ENCODE measurements around the gene ATF7.

Gene ATF7

DNA sequence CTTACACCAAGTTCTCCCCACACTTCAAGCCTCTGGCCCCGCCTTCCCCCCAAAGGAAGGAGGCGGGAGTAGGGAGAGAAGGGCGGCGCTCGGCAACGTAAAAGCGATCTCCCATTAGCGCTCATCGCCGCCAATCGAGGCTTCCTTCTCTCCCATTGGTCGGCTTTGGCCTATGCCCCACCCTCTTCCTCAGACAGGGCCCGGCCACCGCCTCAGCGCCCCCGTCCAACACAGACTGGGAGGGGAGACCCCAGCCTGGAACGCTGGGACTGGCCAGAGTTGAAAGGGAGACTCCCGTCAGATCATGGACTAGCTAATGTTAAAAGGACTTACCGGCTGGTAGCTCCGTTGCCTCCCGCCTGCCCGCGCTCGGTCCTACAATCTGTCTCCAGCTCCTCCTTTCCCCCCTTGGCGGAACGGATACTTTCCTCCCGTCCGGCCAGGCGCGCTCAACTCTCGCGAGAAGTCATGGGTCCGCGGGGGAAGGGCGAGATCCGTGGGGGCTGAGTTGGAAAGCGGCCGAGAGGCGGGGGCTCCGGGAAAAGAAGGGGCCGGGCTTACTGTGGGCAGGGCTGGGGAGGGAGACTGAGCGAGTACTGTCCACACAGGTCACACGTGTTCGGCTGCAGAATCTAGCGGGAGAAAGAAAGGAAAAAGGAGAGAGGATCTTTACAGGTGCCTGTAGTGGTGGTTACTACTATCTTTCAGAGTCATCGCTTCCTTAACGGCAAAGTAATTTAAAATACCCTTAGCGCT, at the start of gene ATF7:
ATF7 (minus strand) TSS at position 437 of the 756 bp plus-strand sequence. CDS start 25,382 bp downstream, outside the sequence.
- Histone ChIP-seq H3K27ac (ENCODE audit: low read depth, low read length) (peak within 1 kb of the TSS; percentile 79), H3K4me3 (ENCODE audit: low read depth, low read length) (peak within 1 kb of the TSS; percentile 93), H3K4me1 (ENCODE audit: control insufficient read depth, insufficient read depth, low read length, unreplicated experiment) (no peaks in the 10 kb centered on the region), H3K79me2 (ENCODE audit: control insufficient read depth, insufficient read depth, low read length, unreplicated experiment) (peaks cover 47% of the 10 kb centered on the region), H3K27me3 (ENCODE audit: insufficient read depth, low read length) (no peaks in the 10 kb centered on the region), H2AFZ (ENCODE audit: low read length, unreplicated experiment) (peak within 1 kb of the TSS; percentile 93), H3K36me3 (ENCODE audit: insufficient read depth, low read length) (no peaks in the 10 kb centered on the region)

DNA sequence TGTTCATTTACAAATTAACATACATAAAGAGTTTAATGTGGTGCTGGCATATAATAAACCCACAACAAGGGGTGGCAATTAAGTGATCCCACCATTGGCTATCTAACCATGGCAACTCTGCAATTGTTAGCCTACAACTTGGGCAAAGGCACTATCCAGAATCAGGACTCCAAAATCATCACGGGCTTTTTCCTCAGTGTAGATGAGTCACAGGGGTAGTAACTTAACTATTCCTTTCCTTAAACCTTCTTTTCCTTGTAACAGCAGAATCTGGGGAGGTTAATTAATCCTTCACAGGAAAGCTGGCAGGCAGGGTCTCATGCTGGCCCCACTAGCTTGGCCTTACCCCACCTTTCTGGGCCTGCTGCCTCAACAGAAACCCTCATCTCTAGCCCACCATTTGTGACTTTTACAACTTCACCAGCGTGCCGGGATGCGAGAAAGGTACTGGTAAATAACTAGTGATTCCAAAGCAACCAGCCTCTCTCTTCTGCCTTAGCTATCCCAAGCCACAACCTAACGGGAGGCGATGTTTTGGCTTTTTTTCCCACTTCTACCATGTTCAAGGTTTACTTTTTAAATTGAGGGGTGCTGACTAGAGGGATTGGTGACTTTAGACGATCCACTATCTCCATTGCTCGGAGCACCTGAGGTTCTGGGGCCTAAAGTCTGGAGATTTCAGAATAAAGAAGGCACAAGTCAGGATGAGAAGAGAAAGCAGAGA, 49.0 kb upstream of the ATF7 start:
- Histone ChIP-seq H3K27me3 (ENCODE audit: insufficient read depth, low read length) (no peaks in the 10 kb centered on the region), H3K4me1 (ENCODE audit: control insufficient read depth, insufficient read depth, low read length, unreplicated experiment) (peaks cover 44% of the 10 kb centered on the region), H3K79me2 (ENCODE audit: control insufficient read depth, insufficient read depth, low read length, unreplicated experiment) (peaks cover 32% of the 10 kb centered on the region), H3K36me3 (ENCODE audit: insufficient read depth, low read length) (peaks cover 15% of the 10 kb centered on the region), H3K4me3 (ENCODE audit: low read depth, low read length) (peak overlapping the region; percentile 84), H2AFZ (ENCODE audit: low read length, unreplicated experiment) (peak overlapping the region; percentile 40), H3K27ac (ENCODE audit: low read depth, low read length) (peak overlapping the region; percentile 41)

DNA sequence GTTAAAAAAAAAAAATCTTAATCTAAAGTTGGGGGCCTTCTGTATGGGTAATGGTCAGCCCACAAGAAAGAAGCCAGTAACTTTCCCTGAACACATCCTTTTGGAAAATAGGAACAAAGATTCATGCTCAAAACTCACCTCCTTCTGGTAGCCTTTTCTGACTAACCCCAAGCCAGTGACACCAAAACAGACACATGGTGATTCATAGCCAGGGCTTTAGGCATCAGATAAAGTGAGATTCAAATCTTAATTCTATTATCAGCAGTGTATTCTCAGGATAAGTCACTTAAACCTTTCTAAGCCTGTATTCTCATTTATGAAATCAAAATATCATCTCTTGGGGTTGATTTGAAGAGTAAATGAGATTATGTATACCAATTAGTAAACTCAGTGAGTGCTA, 44.8 kb upstream of the ATF7 start:
- peaks cover 29% of the 10 kb centered on the region for H3K4me1 ChIP-seq (ENCODE audit: control insufficient read depth, insufficient read depth, low read length, unreplicated experiment)
- peaks cover 34% of the 10 kb centered on the region for H3K36me3 ChIP-seq (ENCODE audit: insufficient read depth, low read length)

DNA sequence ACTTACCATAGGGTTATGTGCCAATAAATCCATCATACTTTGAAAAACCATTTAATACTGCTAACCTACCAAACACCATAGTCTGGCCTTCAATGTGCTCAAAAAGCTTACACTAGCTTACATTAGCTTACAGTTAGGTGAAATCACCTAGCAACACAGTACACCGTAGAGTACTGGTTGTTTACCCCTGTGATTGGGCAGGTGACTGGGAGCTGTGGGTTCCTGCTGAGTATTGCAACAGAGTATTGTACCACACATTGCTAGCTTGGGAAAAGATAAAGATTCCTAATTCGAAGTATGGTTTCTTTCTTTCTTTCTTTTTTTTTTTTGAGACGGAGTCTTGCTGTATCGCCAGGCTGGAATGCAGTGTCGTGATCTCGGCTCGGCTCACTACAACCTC, 44.1 kb upstream of the ATF7 start:
- Histone ChIP-seq H3K27me3 (ENCODE audit: insufficient read depth, low read length) (no peaks in the 10 kb centered on the region), H3K4me3 (ENCODE audit: low read depth, low read length) (no peak overlapping the region), H2AFZ (ENCODE audit: low read length, unreplicated experiment) (no peak overlapping the region), H3K79me2 (ENCODE audit: control insufficient read depth, insufficient read depth, low read length, unreplicated experiment) (peaks cover 38% of the 10 kb centered on the region), H3K27ac (ENCODE audit: low read depth, low read length) (no peak overlapping the region), H3K36me3 (ENCODE audit: insufficient read depth, low read length) (peaks cover 40% of the 10 kb centered on the region), H3K4me1 (ENCODE audit: control insufficient read depth, insufficient read depth, low read length, unreplicated experiment) (peaks cover 29% of the 10 kb centered on the region)

More for the DNA sequence above, 44.8 kb upstream of the ATF7 start:
- peaks cover 43% of the 10 kb centered on the region for H3K79me2 ChIP-seq (ENCODE audit: control insufficient read depth, insufficient read depth, low read length, unreplicated experiment)
- no peak overlapping the region for H2AFZ ChIP-seq (ENCODE audit: low read length, unreplicated experiment)
- H3K4me3 ChIP-seq (ENCODE audit: low read depth, low read length), result no peak overlapping the region
- no peaks in the 10 kb centered on the region for H3K27me3 ChIP-seq (ENCODE audit: insufficient read depth, low read length)
- no peak overlapping the region for H3K27ac ChIP-seq (ENCODE audit: low read depth, low read length)

DNA sequence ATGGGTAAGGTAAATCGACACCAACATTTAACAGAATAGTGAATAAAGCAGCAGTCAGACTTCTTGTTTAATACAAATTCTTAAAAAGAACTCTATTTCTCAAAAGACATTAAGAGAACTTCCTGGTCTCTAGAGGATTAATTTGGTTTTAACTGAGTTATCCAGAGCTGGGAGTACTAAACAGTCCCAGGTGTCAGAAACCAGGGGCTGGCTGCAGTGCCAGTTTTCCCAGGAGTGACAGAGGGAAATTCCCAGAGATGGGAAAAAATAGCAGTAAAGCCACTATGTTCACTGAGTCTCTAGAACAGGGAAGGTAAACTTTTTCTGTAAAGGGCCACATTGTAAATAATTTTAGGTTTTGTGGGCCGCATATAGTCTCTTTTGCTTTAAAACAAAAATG, 40.9 kb upstream of the ATF7 start:
- no peak overlapping the region for H3K4me3 ChIP-seq (ENCODE audit: low read depth, low read length)
- H2AFZ ChIP-seq (ENCODE audit: low read length, unreplicated experiment), result no peak overlapping the region
- H3K36me3 ChIP-seq (ENCODE audit: insufficient read depth, low read length), result peaks cover 43% of the 10 kb centered on the region
- no peaks in the 10 kb centered on the region for H3K27me3 ChIP-seq (ENCODE audit: insufficient read depth, low read length)
- peaks cover 14% of the 10 kb centered on the region for H3K4me1 ChIP-seq (ENCODE audit: control insufficient read depth, insufficient read depth, low read length, unreplicated experiment)
- no peak overlapping the region for H3K27ac ChIP-seq (ENCODE audit: low read depth, low read length)
- peaks cover 19% of the 10 kb centered on the region for H3K79me2 ChIP-seq (ENCODE audit: control insufficient read depth, insufficient read depth, low read length, unreplicated experiment)

DNA sequence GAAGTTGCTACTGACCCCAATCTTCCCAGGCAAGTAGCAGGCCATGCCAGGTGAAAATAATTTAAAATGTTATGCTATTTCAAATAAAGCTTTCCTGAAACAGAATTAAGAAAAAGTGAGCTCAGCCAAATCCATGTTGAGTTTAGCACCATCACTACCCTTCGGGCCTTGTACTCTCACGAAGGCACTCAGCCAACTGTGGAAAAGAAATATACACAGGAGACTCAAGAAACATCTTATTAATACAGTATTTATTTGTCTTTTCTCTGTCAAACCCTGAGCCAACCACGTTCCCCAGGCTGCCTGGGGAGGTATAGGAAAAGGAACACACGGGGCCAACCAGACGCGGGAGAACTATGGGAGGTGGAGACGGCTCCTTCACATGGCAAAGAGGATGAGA, 38.8 kb upstream of the ATF7 start:
- no peaks in the 10 kb centered on the region for H3K27me3 ChIP-seq (ENCODE audit: insufficient read depth, low read length)
- H2AFZ ChIP-seq (ENCODE audit: low read length, unreplicated experiment), result no peak overlapping the region
- H3K27ac ChIP-seq (ENCODE audit: low read depth, low read length), result no peak overlapping the region
- H3K4me3 ChIP-seq (ENCODE audit: low read depth, low read length), result no peak overlapping the region
- H3K36me3 ChIP-seq (ENCODE audit: insufficient read depth, low read length), result peaks cover 29% of the 10 kb centered on the region
- H3K4me1 ChIP-seq (ENCODE audit: control insufficient read depth, insufficient read depth, low read length, unreplicated experiment), result peaks cover 5% of the 10 kb centered on the region
- H3K79me2 ChIP-seq (ENCODE audit: control insufficient read depth, insufficient read depth, low read length, unreplicated experiment), result peaks cover 9% of the 10 kb centered on the region

DNA sequence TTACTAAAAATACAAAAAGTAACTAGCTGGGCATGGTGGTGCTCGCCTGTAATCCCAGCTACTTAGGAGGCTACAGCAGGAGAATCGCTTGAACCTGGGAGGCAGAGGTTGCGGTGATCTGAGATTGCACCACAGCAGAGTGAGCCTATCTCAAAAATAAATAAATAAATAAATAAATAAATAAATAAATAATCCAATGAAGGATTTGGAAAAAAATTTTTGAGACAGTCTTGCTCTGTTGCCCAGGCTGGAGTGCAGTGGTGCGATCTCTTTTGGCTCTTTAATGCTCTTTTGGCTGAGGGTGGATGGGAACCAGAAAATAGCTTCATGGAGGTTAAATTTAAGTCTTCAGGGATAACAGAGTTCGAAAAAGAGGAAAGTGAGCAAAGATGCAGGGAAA, 38.0 kb upstream of the ATF7 start:
- H3K4me1 ChIP-seq (ENCODE audit: control insufficient read depth, insufficient read depth, low read length, unreplicated experiment), result peaks cover 12% of the 10 kb centered on the region
- peaks cover 2% of the 10 kb centered on the region for H3K79me2 ChIP-seq (ENCODE audit: control insufficient read depth, insufficient read depth, low read length, unreplicated experiment)
- no peaks in the 10 kb centered on the region for H3K27me3 ChIP-seq (ENCODE audit: insufficient read depth, low read length)
- H2AFZ ChIP-seq (ENCODE audit: low read length, unreplicated experiment), result no peak overlapping the region
- H3K27ac ChIP-seq (ENCODE audit: low read depth, low read length), result no peak overlapping the region
- peaks cover 23% of the 10 kb centered on the region for H3K36me3 ChIP-seq (ENCODE audit: insufficient read depth, low read length)
- no peak overlapping the region for H3K4me3 ChIP-seq (ENCODE audit: low read depth, low read length)

DNA sequence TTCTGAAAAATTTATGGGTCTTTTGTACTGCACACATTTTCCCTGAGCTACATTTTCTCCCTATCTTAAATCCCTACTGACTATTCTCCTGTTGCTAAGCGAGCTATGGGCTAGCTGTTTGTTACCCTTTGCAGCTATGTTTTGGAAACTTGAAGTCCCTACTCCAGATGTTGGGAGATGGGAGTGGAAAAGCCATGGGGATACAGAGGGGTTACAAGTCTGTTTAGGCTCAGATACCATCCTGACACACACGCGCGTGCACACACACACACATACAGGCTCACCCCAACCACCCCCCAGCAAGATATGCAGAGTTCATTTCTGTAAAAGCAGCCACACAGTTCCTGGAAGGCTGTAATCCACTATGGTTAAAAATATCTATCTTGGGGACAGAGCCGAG, 33.9 kb upstream of the ATF7 start:
- Histone ChIP-seq H3K27me3 (ENCODE audit: insufficient read depth, low read length) (no peaks in the 10 kb centered on the region), H3K4me3 (ENCODE audit: low read depth, low read length) (no peak overlapping the region), H2AFZ (ENCODE audit: low read length, unreplicated experiment) (no peak overlapping the region), H3K79me2 (ENCODE audit: control insufficient read depth, insufficient read depth, low read length, unreplicated experiment) (no peaks in the 10 kb centered on the region), H3K4me1 (ENCODE audit: control insufficient read depth, insufficient read depth, low read length, unreplicated experiment) (peaks cover 22% of the 10 kb centered on the region), H3K36me3 (ENCODE audit: insufficient read depth, low read length) (peaks cover 4% of the 10 kb centered on the region; the same call in 1 of the 2 replicates), H3K27ac (ENCODE audit: low read depth, low read length) (peak overlapping the region; percentile 65)

DNA sequence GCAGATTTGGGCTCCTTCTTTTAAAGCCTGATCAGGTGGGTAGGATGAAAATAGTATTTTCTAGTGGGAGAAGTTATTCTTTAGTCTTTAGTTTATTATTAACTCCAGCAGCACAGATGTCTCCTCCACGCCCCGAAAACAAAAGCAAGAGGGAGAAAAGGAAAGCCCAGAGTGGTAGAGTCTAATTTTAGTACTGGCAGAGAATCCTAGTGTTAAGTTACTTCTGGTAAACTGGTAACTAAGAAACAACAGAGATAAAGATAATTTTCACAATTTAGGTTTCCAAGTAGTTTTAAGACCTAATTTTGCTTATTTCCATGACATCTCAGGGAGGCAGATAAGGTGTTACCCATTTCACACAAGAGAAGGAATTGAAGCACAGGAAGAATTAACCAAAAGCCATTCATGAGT, 33.4 kb upstream of the ATF7 start:
- peaks cover 22% of the 10 kb centered on the region for H3K4me1 ChIP-seq (ENCODE audit: control insufficient read depth, insufficient read depth, low read length, unreplicated experiment)
- no peaks in the 10 kb centered on the region for H3K79me2 ChIP-seq (ENCODE audit: control insufficient read depth, insufficient read depth, low read length, unreplicated experiment)
- H3K36me3 ChIP-seq (ENCODE audit: insufficient read depth, low read length), result 0 out of 2 replicates have a peak, but pooled peaks cover 4% of the 10 kb centered on the region
- H3K27ac ChIP-seq (ENCODE audit: low read depth, low read length), result peak overlapping the region; percentile 65
- no peaks in the 10 kb centered on the region for H3K27me3 ChIP-seq (ENCODE audit: insufficient read depth, low read length)
- no peak overlapping the region for H2AFZ ChIP-seq (ENCODE audit: low read length, unreplicated experiment)
- H3K4me3 ChIP-seq (ENCODE audit: low read depth, low read length), result peak overlapping the region; percentile 4; the same call in 1 of the 2 replicates

DNA sequence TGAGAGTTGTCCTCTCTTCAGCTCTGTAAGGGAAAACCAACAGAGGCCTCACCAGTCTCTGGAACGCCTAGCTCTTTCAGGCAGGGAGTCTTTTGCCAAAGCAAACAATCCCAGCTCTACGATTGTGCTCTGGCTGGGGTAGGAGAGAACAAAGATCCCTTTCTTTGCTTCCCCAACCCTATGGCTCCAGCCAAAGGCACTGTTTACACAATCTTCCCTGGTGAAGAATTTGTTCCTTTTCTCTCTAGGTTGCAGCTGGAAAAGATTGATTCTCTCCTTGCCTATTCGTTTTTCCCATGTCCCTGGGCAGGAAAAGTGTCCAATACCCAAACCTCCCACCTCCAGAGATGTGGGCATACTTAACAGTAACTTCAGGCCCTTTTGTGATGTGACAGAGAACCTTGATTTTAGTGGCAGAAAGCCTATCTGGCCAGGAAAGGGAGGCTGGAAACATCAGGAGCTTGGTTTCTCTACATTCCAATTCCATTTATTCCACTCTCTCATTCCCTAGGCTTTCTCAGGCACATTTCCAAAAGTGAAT, 32.9 kb upstream of the ATF7 start:
- Histone ChIP-seq H3K4me1 (ENCODE audit: control insufficient read depth, insufficient read depth, low read length, unreplicated experiment) (peaks cover 22% of the 10 kb centered on the region), H2AFZ (ENCODE audit: low read length, unreplicated experiment) (peak overlapping the region; percentile 35), H3K27ac (ENCODE audit: low read depth, low read length) (peak overlapping the region; percentile 65), H3K4me3 (ENCODE audit: low read depth, low read length) (peak overlapping the region; percentile 4; the same call in 1 of the 2 replicates), H3K79me2 (ENCODE audit: control insufficient read depth, insufficient read depth, low read length, unreplicated experiment) (no peaks in the 10 kb centered on the region), H3K36me3 (ENCODE audit: insufficient read depth, low read length) (0 out of 2 replicates have a peak, but pooled peaks cover 4% of the 10 kb centered on the region), H3K27me3 (ENCODE audit: insufficient read depth, low read length) (no peaks in the 10 kb centered on the region)

Measured in ACC112 (cell line).